SK-N-SH (cell line): Measurements from ENCODE around the gene SETD3. TPM values are rescaled to one million over a fixed set of nuclear protein-coding genes. Genes with fewer than 3 reads are reported as not detected.

ENCODE experiments used
- CTCF ChIA-PET: fragments of 300-600, 350-600 bp; formaldehyde crosslinking; extraction: SDS; loops from one replicate; lab custom pipeline; 2021; lab: Yijun Ruan, JAX
- POLR2A ChIA-PET: fragments of 350-600 bp; sonication (Branson Sonifier 250); formaldehyde crosslinking; extraction: SDS; loops from one replicate; lab custom pipeline; 2020; ENCODE audit warnings: antibody characterized with exemption, inconsistent platforms; lab: Yijun Ruan, JAX
- DNase-seq: peaks from one replicate; pipeline ENCODE4 v3.0.0; 2012
- H2AFZ ChIP-seq: fragments of 200-600 bp; sonication (generic); 2 replicates; pipeline ENCODE4 v1.8.1; 2016; ENCODE audit warnings: antibody characterized with exemption, mild to moderate bottlenecking, low read depth
- H3F3A ChIP-seq: fragments of 200-600 bp; sonication (generic); replicated peaks from 2 replicates; pipeline ENCODE3; 2016; ENCODE audit warnings: antibody characterized with exemption, mild to moderate bottlenecking; ENCODE audit not compliant: insufficient read depth
- H3K27ac ChIP-seq, 2 experiments: fragments of 200-500 bp in 1 of 2; fragments of 200-600 bp in 1 of 2; sonication (Bioruptor generic) in 1 of 2; sonication (generic), shearing (Covaris generic) in 1 of 2; 2 replicates each; pipeline versions ENCODE4 v1.5.1 to v1.6.1; 2014 to 2016; ENCODE audit warnings: low read depth in 2 of 2, inconsistent platforms in 1 of 2, low read length in 1 of 2, mild to moderate bottlenecking in 1 of 2, mixed read lengths in 1 of 2
- H3K27me3 ChIP-seq: fragments of 200-600 bp; sonication (generic), shearing (Covaris generic); 2 replicates; pipeline ENCODE4 v1.6.1; 2016; ENCODE audit warnings: mixed run types; ENCODE audit not compliant: insufficient read depth
- H3K36me3 ChIP-seq, 2 experiments: fragments of 200-500 bp in 1 of 2; fragments of 200-600 bp in 1 of 2; sonication (Bioruptor generic) in 1 of 2; sonication (generic) in 1 of 2; replicated peaks in 1 of 2; 2 replicates each; pipeline versions ENCODE3 to v1.5.1; 2014 to 2016; ENCODE audit warnings: low read length in 1 of 2, mild to moderate bottlenecking in 1 of 2; ENCODE audit not compliant: insufficient read depth in 2 of 2, control insufficient read depth in 1 of 2
- H3K4me1 ChIP-seq, 2 experiments: fragments of 200-500 bp in 1 of 2; fragments of 200-600 bp in 1 of 2; sonication (Bioruptor generic) in 1 of 2; sonication (generic), shearing (Covaris generic) in 1 of 2; 2 replicates each; pipeline versions ENCODE4 v1.5.1 to v1.6.1; 2014 to 2016; ENCODE audit warnings: low read depth in 1 of 2, low read length in 1 of 2, mixed run types in 1 of 2; ENCODE audit not compliant: insufficient read depth in 2 of 2, control insufficient read depth in 1 of 2
- H3K4me2 ChIP-seq: fragments of 200-600 bp; sonication (generic), shearing (Covaris generic); 2 replicates; pipeline ENCODE4 v1.6.1; 2017; ENCODE audit warnings: mixed run types
- H3K4me3 ChIP-seq, 2 experiments: fragments of 200-500 bp in 1 of 2; fragments of 200-600 bp in 1 of 2; sonication (Bioruptor generic) in 1 of 2; sonication (generic), shearing (Covaris generic) in 1 of 2; 2 replicates each; pipeline versions ENCODE4 v1.5.1 to v1.8.1; 2014 to 2016; ENCODE audit warnings: low read depth in 2 of 2, inconsistent platforms in 1 of 2, low read length in 1 of 2, mild to moderate bottlenecking in 1 of 2, mixed read lengths in 1 of 2, moderate library complexity in 1 of 2
- H3K79me2 ChIP-seq: fragments of 200-600 bp; sonication (generic); 2 replicates; pipeline ENCODE4 v1.8.1; 2017; ENCODE audit warnings: mild to moderate bottlenecking; ENCODE audit not compliant: insufficient read depth
- H3K9ac ChIP-seq: fragments of 200-600 bp; sonication (generic); 2 replicates; pipeline ENCODE4 v1.6.1; 2017; ENCODE audit warnings: mixed run types
- H3K9me2 ChIP-seq: fragments of 200-600 bp; sonication (generic); 2 replicates; pipeline ENCODE4 v1.6.1; 2017; ENCODE audit warnings: mixed run types
- H3K9me3 ChIP-seq: fragments of 200-600 bp; sonication (generic); 2 replicates; pipeline ENCODE4 v1.6.1; 2017; ENCODE audit warnings: mixed run types, mild to moderate bottlenecking, moderate library complexity
- H4K20me1 ChIP-seq: fragments of 200-600 bp; sonication (generic); 2 replicates; pipeline ENCODE4 v1.6.1; 2017; ENCODE audit warnings: mild to moderate bottlenecking, mixed run types; ENCODE audit not compliant: insufficient read depth
- ELF1 ChIP-seq: IDR thresholded peaks from 2 replicates; pipeline ENCODE4 v1.4.0; 2012
- EZH2phosphoT487 ChIP-seq: fragments of 200-600 bp; sonication (generic); IDR thresholded peaks from 2 replicates; pipeline ENCODE4 v1.6.1; 2017; ENCODE audit warnings: low read depth, mixed run types, mild to moderate bottlenecking, antibody characterized with exemption, moderate library complexity, borderline replicate concordance
- IRF3 ChIP-seq: fragments of 150-350 bp; IDR thresholded peaks from 2 replicates; pipeline ENCODE4 v1.6.1; 2016; ENCODE audit warnings: mild to moderate bottlenecking, low read depth, low read length
- MXI1 ChIP-seq: IDR thresholded peaks from 2 replicates; pipeline ENCODE4 v1.6.1; 2012; ENCODE audit warnings: mild to moderate bottlenecking, low read depth, low read length, improper control_type of control experiment
- NFIC ChIP-seq: IDR thresholded peaks from 2 replicates; pipeline ENCODE4 v1.4.0; 2012; ENCODE audit warnings: borderline replicate concordance
- RXRA ChIP-seq: IDR thresholded peaks from 2 replicates; pipeline ENCODE4 v1.4.0; 2012; ENCODE audit warnings: low read depth, mild to moderate bottlenecking, borderline replicate concordance
- SMC3 ChIP-seq: IDR thresholded peaks from 2 replicates; pipeline ENCODE4 v1.6.1; 2012; ENCODE audit warnings: low read depth, low read length, improper control_type of control experiment
- TAF1 ChIP-seq: IDR thresholded peaks from 2 replicates; pipeline ENCODE4 v1.6.1; 2012; ENCODE audit warnings: low read depth, mild to moderate bottlenecking, low read length, moderate library complexity, borderline replicate concordance
- TCF12 ChIP-seq: IDR thresholded peaks from 2 replicates; pipeline ENCODE4 v1.4.0; 2012
- ZBTB33 ChIP-seq: IDR thresholded peaks from 2 replicates; pipeline ENCODE4 v1.4.0; 2012; ENCODE audit warnings: low read depth, borderline replicate concordance
- WGBS: methylation state at CpG from one replicate; pipeline ENCODE4 v1.1.6; 2017; ENCODE audit warnings: low lambda C conversion rate; 5-methylcytosine and 5-hydroxymethylcytosine counted together
- polyA plus RNA-seq, 3 experiments: library from polyadenylated mRNA; depleted of rRNA; stranded (reverse); fragments of >200 nt; gene quantifications; 2 replicates each; pipeline ENCODE4 v1.2.3, GENCODE V29; 2012
- TF ChIP-seq, protein P1 (sequence below): fragments of 150-350 bp; IDR thresholded peaks from 2 replicates; pipeline ENCODE4 v1.6.1; 2017; ENCODE audit warnings: antibody characterized with exemption, low read length, low read depth, borderline replicate concordance
- TF ChIP-seq, protein P2 (sequence below): fragments of 200-600 bp; sonication (generic); IDR thresholded peaks from 2 replicates; pipeline ENCODE4 v1.6.1; 2017; ENCODE audit warnings: antibody characterized with exemption, mild to moderate bottlenecking, moderate library complexity
- TF ChIP-seq, protein P3 (sequence below): IDR thresholded peaks from 2 replicates; pipeline ENCODE4 v1.4.0; 2012; ENCODE audit warnings: low read depth, borderline replicate concordance

Gene SETD3
- polyA plus RNA-seq, 1 of the 3 experiments (the other 2 are of a cell fraction) = 19.1 TPM

DNA sequence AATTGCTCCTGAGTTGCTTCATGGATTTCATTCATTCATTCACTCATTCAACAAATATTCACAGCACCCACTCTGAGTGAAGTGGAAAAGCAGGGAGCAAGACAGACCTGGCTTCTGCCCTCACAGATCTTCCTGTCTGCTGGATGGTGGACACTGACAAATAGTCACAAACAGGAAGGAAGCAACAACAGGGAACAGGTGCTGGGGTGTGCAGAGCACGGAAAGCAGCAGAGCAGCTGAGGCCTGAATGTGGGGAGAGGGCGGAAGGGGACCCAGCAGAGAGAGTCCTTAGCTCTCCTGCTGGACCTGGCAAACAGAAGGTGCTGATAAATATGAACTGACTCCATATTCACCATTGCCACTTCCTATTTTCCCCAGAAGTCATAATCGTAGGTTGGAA lies 54.4 kb downstream of the SETD3 start:
- POLR2A ChIA-PET = no interaction called here
- CTCF ChIA-PET = interaction anchor here (3.3 kb wide), 1 partner anchor 10 kb away, joined by 29 read pairs; no protein-coding TSS in a partner anchor
- Histone ChIP-seq H3K36me3 (peaks cover 13 to 19% of the 10 kb centered on the region in 2 experiments), H3K4me3 (no peak overlapping the region), H3K9me3 (peaks cover 4% of the 10 kb centered on the region; the same call in 1 of the 2 replicates), H3K4me2 (no peak overlapping the region), H3K27me3 (no peaks in the 10 kb centered on the region), H2AFZ (no peak overlapping the region), H3K27ac (no peak overlapping the region), H3K4me1 (no peaks in the 10 kb centered on the region; a peak in 1 of 4 replicates), H3F3A (peaks cover 4% of the 10 kb centered on the region), H4K20me1 (no peaks in the 10 kb centered on the region; the same call in 1 of the 2 replicates), H3K9me2 (no peaks in the 10 kb centered on the region), H3K79me2 (peaks cover 4% of the 10 kb centered on the region; the same call in 1 of the 2 replicates)
- no peak for DNase-seq
- WGBS = 98% methylated on average over 3 of the region's 3 CpGs
- TF ChIP-seq NFIC = no peak
- TF ChIP-seq IRF3 = no peak
- TF ChIP-seq ZBTB33 = no peak
- TF ChIP-seq TAF1 = no peak
- no peak for TF ChIP-seq TCF12
- TF ChIP-seq, protein P1, sequence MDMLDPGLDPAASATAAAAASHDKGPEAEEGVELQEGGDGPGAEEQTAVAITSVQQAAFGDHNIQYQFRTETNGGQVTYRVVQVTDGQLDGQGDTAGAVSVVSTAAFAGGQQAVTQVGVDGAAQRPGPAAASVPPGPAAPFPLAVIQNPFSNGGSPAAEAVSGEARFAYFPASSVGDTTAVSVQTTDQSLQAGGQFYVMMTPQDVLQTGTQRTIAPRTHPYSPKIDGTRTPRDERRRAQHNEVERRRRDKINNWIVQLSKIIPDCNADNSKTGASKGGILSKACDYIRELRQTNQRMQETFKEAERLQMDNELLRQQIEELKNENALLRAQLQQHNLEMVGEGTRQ = no peak
- TF ChIP-seq, protein P2, sequence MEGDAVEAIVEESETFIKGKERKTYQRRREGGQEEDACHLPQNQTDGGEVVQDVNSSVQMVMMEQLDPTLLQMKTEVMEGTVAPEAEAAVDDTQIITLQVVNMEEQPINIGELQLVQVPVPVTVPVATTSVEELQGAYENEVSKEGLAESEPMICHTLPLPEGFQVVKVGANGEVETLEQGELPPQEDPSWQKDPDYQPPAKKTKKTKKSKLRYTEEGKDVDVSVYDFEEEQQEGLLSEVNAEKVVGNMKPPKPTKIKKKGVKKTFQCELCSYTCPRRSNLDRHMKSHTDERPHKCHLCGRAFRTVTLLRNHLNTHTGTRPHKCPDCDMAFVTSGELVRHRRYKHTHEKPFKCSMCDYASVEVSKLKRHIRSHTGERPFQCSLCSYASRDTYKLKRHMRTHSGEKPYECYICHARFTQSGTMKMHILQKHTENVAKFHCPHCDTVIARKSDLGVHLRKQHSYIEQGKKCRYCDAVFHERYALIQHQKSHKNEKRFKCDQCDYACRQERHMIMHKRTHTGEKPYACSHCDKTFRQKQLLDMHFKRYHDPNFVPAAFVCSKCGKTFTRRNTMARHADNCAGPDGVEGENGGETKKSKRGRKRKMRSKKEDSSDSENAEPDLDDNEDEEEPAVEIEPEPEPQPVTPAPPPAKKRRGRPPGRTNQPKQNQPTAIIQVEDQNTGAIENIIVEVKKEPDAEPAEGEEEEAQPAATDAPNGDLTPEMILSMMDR = no peak
- no peak for TF ChIP-seq MXI1
- TF ChIP-seq, protein P3, sequence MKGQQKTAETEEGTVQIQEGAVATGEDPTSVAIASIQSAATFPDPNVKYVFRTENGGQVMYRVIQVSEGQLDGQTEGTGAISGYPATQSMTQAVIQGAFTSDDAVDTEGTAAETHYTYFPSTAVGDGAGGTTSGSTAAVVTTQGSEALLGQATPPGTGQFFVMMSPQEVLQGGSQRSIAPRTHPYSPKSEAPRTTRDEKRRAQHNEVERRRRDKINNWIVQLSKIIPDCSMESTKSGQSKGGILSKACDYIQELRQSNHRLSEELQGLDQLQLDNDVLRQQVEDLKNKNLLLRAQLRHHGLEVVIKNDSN = no peak
- no peak for TF ChIP-seq RXRA
- no peak for TF ChIP-seq ELF1
- TF ChIP-seq SMC3 = no peak
- TF ChIP-seq EZH2phosphoT487 = no peak
- TF ChIP-seq, all 33 proteins: peak for 0
- H3K9ac ChIP-seq = no peak overlapping the region
